Measurements from ENCODE around the gene TH. TPM values are rescaled to one million over a fixed set of nuclear protein-coding genes. Genes with fewer than 3 reads are reported as not detected.

The TH gene
- total and polyA plus RNA-seq, 2 experiments from 2014 or later, result not detected

- no peaks in the 10 kb centered on the region for H3K27me3 ChIP-seq
- TF ChIP-seq CTCF (IDR thresholded peaks at IDR 0.05; ENCODE audit: low read depth, low read length), result no peak
- H3K4me1 ChIP-seq (ENCODE audit: low read depth), result peaks cover 4% of the 10 kb centered on the region
- no peak overlapping the region for H3K4me3 ChIP-seq
- no peaks in the 10 kb centered on the region for H3K36me3 ChIP-seq
- H3K27ac ChIP-seq, result no peak overlapping the region
- H3K9me3 ChIP-seq (ENCODE audit: low read depth), result no peaks in the 10 kb centered on the region
- no peak for DNase-seq (ENCODE audit: low read depth in 1 of 2, low spot score in 1 of 2)
Observed at GRCh38 chr11:2191883-2192282, 20.3 kb upstream of the TH start.

- H3K36me3 ChIP-seq, result no peaks in the 10 kb centered on the region
- H3K9me3 ChIP-seq (ENCODE audit: low read depth), result no peaks in the 10 kb centered on the region
- peaks cover 4% of the 10 kb centered on the region for H3K4me1 ChIP-seq (ENCODE audit: low read depth)
- no peak overlapping the region for H3K27ac ChIP-seq
- no peak for DNase-seq (ENCODE audit: low read depth in 1 of 2, low spot score in 1 of 2)
- H3K4me3 ChIP-seq, result no peak overlapping the region
- TF ChIP-seq CTCF (IDR thresholded peaks at IDR 0.05; ENCODE audit: low read depth, low read length), result no peak
- H3K27me3 ChIP-seq, result no peaks in the 10 kb centered on the region
Observed at GRCh38 chr11:2190657-2191471, 19.2 kb upstream of the TH start.

- no peak overlapping the region for H3K4me3 ChIP-seq
- H3K4me1 ChIP-seq (ENCODE audit: low read depth), result peaks cover 4% of the 10 kb centered on the region
- H3K27ac ChIP-seq, result no peak overlapping the region
- H3K27me3 ChIP-seq, result peaks cover 3% of the 10 kb centered on the region
- DNase-seq (ENCODE audit: low read depth in 1 of 2, low spot score in 1 of 2), result no peak
- no peaks in the 10 kb centered on the region for H3K9me3 ChIP-seq (ENCODE audit: low read depth)
- H3K36me3 ChIP-seq, result no peaks in the 10 kb centered on the region
- TF ChIP-seq CTCF (IDR thresholded peaks at IDR 0.05; ENCODE audit: low read depth, low read length), result no peak
Observed at GRCh38 chr11:2189938-2190656, 18.5 kb upstream of the TH start.

GRCh38 chr11:2188745-2189144 is 17.1 kb upstream of the TH start:
- peaks cover 4% of the 10 kb centered on the region for H3K4me1 ChIP-seq (ENCODE audit: low read depth)
- H3K4me3 ChIP-seq, result no peak overlapping the region
- peaks cover 3% of the 10 kb centered on the region for H3K27me3 ChIP-seq
- no peak for DNase-seq (ENCODE audit: low read depth in 1 of 2, low spot score in 1 of 2)
- no peaks in the 10 kb centered on the region for H3K36me3 ChIP-seq
- H3K9me3 ChIP-seq (ENCODE audit: low read depth), result no peaks in the 10 kb centered on the region
- no peak for TF ChIP-seq CTCF (IDR thresholded peaks at IDR 0.05; ENCODE audit: low read depth, low read length)
- H3K27ac ChIP-seq, result no peak overlapping the region

- peaks cover 6% of the 10 kb centered on the region for H3K27me3 ChIP-seq
- H3K4me1 ChIP-seq (ENCODE audit: low read depth), result no peaks in the 10 kb centered on the region
- H3K4me3 ChIP-seq, result no peak overlapping the region
- no peaks in the 10 kb centered on the region for H3K9me3 ChIP-seq (ENCODE audit: low read depth)
- no peak for TF ChIP-seq CTCF (IDR thresholded peaks at IDR 0.05; ENCODE audit: low read depth, low read length)
- H3K36me3 ChIP-seq, result no peaks in the 10 kb centered on the region
- DNase-seq (ENCODE audit: low read depth in 1 of 2, low spot score in 1 of 2), result no peak
- no peak overlapping the region for H3K27ac ChIP-seq
Observed at GRCh38 chr11:2187280-2187707, 15.7 kb upstream of the TH start.

All from cardiac muscle cell (in vitro differentiated cells and primary cell).